NCI-H2196 (cell line): ENCODE data around the gene MEPCE.

Source experiments
- DNase-seq: peaks from one replicate; lab custom pipeline; 2025; ENCODE audit not compliant: unreplicated experiment; lab: John Stamatoyannopoulos, UW

The MEPCE gene

GRCh38 chr7:100456562-100456961 is 26.9 kb downstream of the MEPCE start:
- no peak for DNase-seq

GRCh38 chr7:100457033-100457432 is 27.4 kb downstream of the MEPCE start:
- DNase-seq: no peak

GRCh38 chr7:100464210-100464660 is 34.6 kb downstream of the MEPCE start, which contains the start of gene SPACDR:
TSS of gene SPACDR (minus strand) at chr7:100464260. CDS start at chr7:100464025, 235 bp downstream.
- no peak for DNase-seq

- DNase-seq: no peak
Observed at GRCh38 chr7:100464791-100465190, 35.2 kb downstream of the MEPCE start.

- no peak for DNase-seq
Observed at GRCh38 chr7:100465299-100465698, 35.7 kb downstream of the MEPCE start.

- DNase-seq: peak; percentile 80
Observed at GRCh38 chr7:100465702-100466311, 36.2 kb downstream of the MEPCE start.

GRCh38 chr7:100466653-100467605 is 37.3 kb downstream of the MEPCE start:
- no peak for DNase-seq

- no peak for DNase-seq
Observed at GRCh38 chr7:100467638-100468373, 38.2 kb downstream of the MEPCE start.

- peak; percentile 84 for DNase-seq
Observed at GRCh38 chr7:100469227-100470044, 39.8 kb downstream of the MEPCE start.

- DNase-seq: no peak
Observed at GRCh38 chr7:100471021-100471420, 41.4 kb downstream of the MEPCE start.

GRCh38 chr7:100472121-100472851 is 42.7 kb downstream of the MEPCE start:
- no peak for DNase-seq

- DNase-seq: no peak
Observed at GRCh38 chr7:100472854-100473499, 43.3 kb downstream of the MEPCE start.

GRCh38 chr7:100475549-100475948 is 45.9 kb downstream of the MEPCE start:
- DNase-seq: no peak

- DNase-seq: no peak
Observed at GRCh38 chr7:100476101-100476780, 46.6 kb downstream of the MEPCE start.

GRCh38 chr7:100476903-100477870 is 47.6 kb downstream of the MEPCE start:
- no peak for DNase-seq

GRCh38 chr7:100477871-100478267 is 48.2 kb downstream of the MEPCE start:
- DNase-seq: no peak

GRCh38 chr7:100478958-100479660 is 49.5 kb downstream of the MEPCE start, which contains the start of gene TSC22D4:
TSS of gene TSC22D4 (minus strand) at chr7:100479214. CDS start at chr7:100478038, 1,176 bp downstream.
- peak; percentile 78 for DNase-seq
